Measurements from ENCODE around the gene FKBP1A. TPM values are rescaled to one million over a fixed set of nuclear protein-coding genes. Genes with fewer than 3 reads are reported as not detected.

Gene FKBP1A
- total and polyA plus RNA-seq, 9 of the 15 experiments (the other 6 are each of a cell fraction or from before 2014, with no cell fraction given), result 48.8 to 502 (median 89.6) TPM

- DNase-seq (ENCODE audit: extremely low read depth in 1 of 4, low spot score in 3 of 4), result no peak
- no peak overlapping the region for H3K27ac ChIP-seq (ENCODE audit: extremely low read depth, low read depth, low read length)
- no peaks in the 10 kb centered on the region for H4K20me1 ChIP-seq (replicated peaks; ENCODE audit: control insufficient read depth, insufficient read depth, low read length)
- POLR2A ChIA-PET, result no interaction called here
- peaks cover 5 to 14% of the 10 kb centered on the region in 2 experiments; a peak in 4 of 5 replicates for H3K27me3 ChIP-seq (ENCODE audit: control insufficient read depth in 2 of 2, insufficient read depth in 2 of 2, low read length in 2 of 2)
- H3K9me1 ChIP-seq (ENCODE audit: control insufficient read depth, insufficient read depth, low read length), result no peaks in the 10 kb centered on the region
- no peak for FAIRE-seq
- H3K4me2 ChIP-seq (ENCODE audit: insufficient read depth, low read length), result no peak overlapping the region
- no peaks in the 10 kb centered on the region for H3K79me2 ChIP-seq (ENCODE audit: control insufficient read depth, insufficient read depth, low read length)
- H3K9me3 ChIP-seq (replicated peaks; ENCODE audit: control insufficient read depth, insufficient read depth, low read depth, low read length), result no peaks in the 10 kb centered on the region
- no peak overlapping the region for H3K4me3 ChIP-seq
- no peaks in the 10 kb centered on the region for H3K36me3 ChIP-seq (ENCODE audit: control insufficient read depth, insufficient read depth, low read length)
- ATAC-seq, result no peak
- no TSS peak for BruUV-seq (replicated peaks)
- H2AFZ ChIP-seq (ENCODE audit: low read depth, low read length), result no peak overlapping the region
- CTCF ChIA-PET (ENCODE audit: low intra/inter-chr PET ratio), result no interaction called here
- intact Hi-C loops (cut with micrococcal nuclease) (no loop called here), in situ Hi-C loops (cut with MboI) (no loop called here)
- H3K4me1 ChIP-seq (replicated peaks in 1 of 2; ENCODE audit: control insufficient read depth in 2 of 2, insufficient read depth in 2 of 2, low read length in 2 of 2), result no peaks in the 10 kb centered on the region
- 3% methylated on average over 7 of the region's 7 CpGs for WGBS (ENCODE audit: insufficient coverage, low coverage, missing lambda C conversion rate)
- no peak overlapping the region for H3K9ac ChIP-seq (ENCODE audit: insufficient read depth in 1 of 2, low read depth in 2 of 2, low read length in 2 of 2)
- TF ChIP-seq KAT8 (IDR thresholded peaks at IDR 0.05; ENCODE audit: low read depth) (no peak), PRMT5 (CRISPR knock-in tag; IDR thresholded peaks at IDR 0.05) (no peak), E2F6 (IDR thresholded peaks at IDR 0.05; ENCODE audit: borderline replicate concordance in 1 of 2, extremely low read depth in 1 of 2, insufficient read depth in 1 of 2, insufficient read length in 1 of 2, low read depth in 1 of 2, low read length in 1 of 2, poor library complexity in 1 of 2, severe bottlenecking in 1 of 2) (no peak), FOXJ2 (tag; IDR thresholded peaks at IDR 0.05) (no peak), FOXK1 (CRISPR knock-in tag; IDR thresholded peaks at IDR 0.05; ENCODE audit: borderline replicate concordance) (no peak), TCFL5 (CRISPR knock-in tag; conservative IDR thresholded peaks at IDR 0.05) (no peak), HINFP (tag; conservative IDR thresholded peaks at IDR 0.05; ENCODE audit: low read depth) (no peak), ZNF512 (tag; IDR thresholded peaks at IDR 0.05) (no peak), ZBTB5 (IDR thresholded peaks at IDR 0.05) (no peak), MEF2D (tag; conservative IDR thresholded peaks at IDR 0.05; ENCODE audit: low read depth) (no peak), ZEB2 (IDR thresholded peaks at IDR 0.05) (no peak), ERF (CRISPR knock-in tag; IDR thresholded peaks at IDR 0.05) (no peak), ZNF707 (CRISPR knock-in tag; conservative IDR thresholded peaks at IDR 0.05) (no peak), ATF1 (CRISPR knock-in tag; IDR thresholded peaks at IDR 0.05) (no peak), ATF1 (tag; IDR thresholded peaks at IDR 0.05) (no peak), SMARCE1 (IDR thresholded peaks at IDR 0.05) (no peak), ZC3H4 (CRISPR knock-in tag; IDR thresholded peaks at IDR 0.05; ENCODE audit: borderline replicate concordance) (no peak), PKNOX1 (IDR thresholded peaks at IDR 0.05) (no peak)
Observed at GRCh38 chr20:1402149-1402548, 9.3 kb upstream of the FKBP1A start.

Measured in K562 (cell line).